A549 treated with ZK216348 at 1 μM for 4 hours (cell line): ENCODE results near the gene MTSS2. TPM values are rescaled to one million over a fixed set of nuclear protein-coding genes. Genes with fewer than 3 reads are reported as not detected.

Source experiments
- total RNA-seq: library from RNA; stranded (reverse); fragments of 200-300 nt; extraction: Qiagen RNA extraction; gene quantifications from 5 replicates; pipeline ENCODE4 v1.2.3, GENCODE V29; 2022; ENCODE audit warnings: low read depth

MTSS2 gene
- 40.4 to 90.2 TPM (median 80.1 TPM) in 5 replicates for total RNA-seq

GRCh38 chr16:70685938-70686375 is at the start of gene MTSS2:
MTSS2 (minus strand) TSS chr16:70686053; CDS start chr16:70685791, 262 bp downstream.

GRCh38 chr16:70646260-70647241 is 39.3 kb downstream of the MTSS2 start, which contains the start of gene IL34:
IL34 (plus strand) TSS chr16:70646559; CDS start chr16:70646948, 389 bp downstream.

Other genes starting within 250 kb of the MTSS2 start
- 14.8 to 28.1 TPM (median 23.1 TPM) in 5 replicates for gene ST3GAL2, start 247.0 kb downstream of the MTSS2 start, total RNA-seq
- gene FCSK, start 231.5 kb downstream of the MTSS2 start, total RNA-seq, result 3.3 to 7.2 TPM (median 6.9 TPM) in 5 replicates
- gene COG4, start 162.5 kb downstream of the MTSS2 start, total RNA-seq, result 24.7 to 34.8 TPM (median 31.5 TPM) in 5 replicates
- gene SF3B3, start 162.2 kb downstream of the MTSS2 start, total RNA-seq, result 132 to 214 TPM (median 196 TPM) in 5 replicates
- gene IL34, start 39.5 kb downstream of the MTSS2 start, total RNA-seq, result 0.32 to 0.83 TPM (median 0.43 TPM) in 4 of 5 replicates, not detected in the other
- 23.7 to 35.4 TPM (median 34.3 TPM) in 5 replicates for gene VAC14, start 115.1 kb upstream of the MTSS2 start, total RNA-seq